Gastroesophageal sphincter (tissue), 4 donors: ENCODE measurements around the gene ONECUT2. TPM values are rescaled to one million over a fixed set of nuclear protein-coding genes. Genes with fewer than 3 reads are reported as not detected.

Experiments
- ATAC-seq: fragments of 150-250 bp; one replicate; pipeline ENCODE4 v1.9.1; 2016; ENCODE audit warnings: mild to moderate bottlenecking, moderate library complexity
- H3K27ac ChIP-seq, 4 donors: fragments of 200-600 bp; sonication (generic) in 3 of 4; 1 replicate in 3 of 4; 2 replicates in 1 of 4; pipeline ENCODE4 v1.5.1; 2016 to 2019
- H3K27me3 ChIP-seq: fragments of 200-600 bp; sonication (generic); one replicate; pipeline ENCODE4 v1.5.1; 2019
- H3K36me3 ChIP-seq, 2 donors: fragments of 200-600 bp; sonication (generic); one replicate each; pipeline ENCODE4 v1.5.1; 2019; ENCODE audit warnings: control low read depth in 1 of 2
- H3K4me1 ChIP-seq, 3 donors: fragments of 200-600 bp; sonication (generic); 1 replicate in 2 of 3; 2 replicates in 1 of 3; pipeline ENCODE4 v1.5.1; 2016 to 2019; ENCODE audit warnings: control low read depth in 2 of 3
- H3K4me3 ChIP-seq, 2 donors: fragments of 200-600 bp; sonication (generic); one replicate each; pipeline ENCODE4 v1.5.1; 2019; ENCODE audit warnings: mild to moderate bottlenecking in 1 of 2, moderate library complexity in 1 of 2
- H3K9me3 ChIP-seq, 3 donors: fragments of 200-600 bp; sonication (generic); one replicate each; pipeline ENCODE4 v1.5.1; 2017 to 2019; ENCODE audit warnings: control low read depth in 2 of 3
- CTCF ChIP-seq, 4 experiments: fragments of 200-600 bp in 2 of 4; fragments of 450-650 bp in 2 of 4; sonication (generic) in 1 of 4; IDR thresholded peaks; one replicate each; pipeline ENCODE4 v1.5.1; 2017 to 2019; ENCODE audit warnings: antibody characterized with exemption in 4 of 4, mild to moderate bottlenecking in 2 of 4, moderate library complexity in 2 of 4
- EP300 ChIP-seq: sonication (generic); formaldehyde crosslinking; IDR thresholded peaks from one replicate; pipeline ENCODE4 v1.6.1; 2017; ENCODE audit warnings: antibody characterized with exemption, mild to moderate bottlenecking
- POLR2A ChIP-seq, 2 donors: fragments of 450-650 bp; IDR thresholded peaks; one replicate each; pipeline ENCODE4 v1.6.1; 2017; ENCODE audit warnings: antibody characterized with exemption in 2 of 2, mild to moderate bottlenecking in 2 of 2, moderate library complexity in 1 of 2
- POLR2AphosphoS5 ChIP-seq: sonication (generic); formaldehyde crosslinking; IDR thresholded peaks from one replicate; pipeline ENCODE4 v1.6.1; 2017; ENCODE audit warnings: antibody characterized with exemption
- WGBS, 2 donors: methylation state at CpG; one replicate each; pipeline ENCODE4 v1.1.5; 2018; ENCODE audit warnings: low coverage in 1 of 2; 5-methylcytosine and 5-hydroxymethylcytosine counted together
- total RNA-seq, 4 donors: library from RNA; depleted of rRNA; stranded (reverse); fragments of >200 nt; gene quantifications; one replicate each; pipeline ENCODE4 v1.1.0, GENCODE V29; 2016

The ONECUT2 gene
- total RNA-seq, 4 donors from 2014 or later, result under 0.01 to 0.23 (median 0.06) TPM

DNA sequence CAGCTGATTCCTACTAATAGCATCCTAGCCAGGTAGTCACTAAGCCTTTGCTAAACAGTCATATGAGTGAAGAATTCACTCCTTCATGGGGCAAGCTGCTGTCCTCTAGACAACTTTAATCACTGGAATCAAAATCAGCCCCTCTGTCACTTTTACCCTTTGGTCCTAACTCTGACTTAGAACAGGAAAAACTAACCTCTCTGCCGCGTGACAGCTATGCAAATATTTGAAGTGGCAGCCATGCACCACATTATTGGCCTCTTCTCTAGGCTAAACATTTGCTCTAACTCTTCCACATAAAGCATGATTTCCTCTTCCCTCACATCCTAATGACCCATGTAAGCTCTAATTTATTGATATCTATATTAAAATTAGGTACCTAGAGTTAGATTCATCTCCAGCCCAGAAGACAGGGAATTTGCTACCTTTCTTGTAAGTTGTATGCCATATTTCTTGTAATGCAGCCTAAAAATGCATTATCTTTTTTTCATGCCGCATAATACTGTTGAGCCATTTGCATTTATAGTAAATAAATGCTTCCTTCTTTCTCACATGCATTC lies 12.8 kb upstream of the ONECUT2 start:
- no peaks in the 10 kb centered on the region for H3K36me3 ChIP-seq
- H3K27ac ChIP-seq, result no peak overlapping the region
- no peak overlapping the region for H3K4me3 ChIP-seq
- 53 to 77% methylated on average over 3 of the region's 3 CpGs for WGBS, 2 donors
- peaks cover 0 to 28% (median 0%) of the 10 kb centered on the region in 3 donors for H3K9me3 ChIP-seq
- ATAC-seq, result no peak
- peaks cover 71% of the 10 kb centered on the region for H3K27me3 ChIP-seq
- no peak for TF ChIP-seq POLR2A (IDR thresholded peaks at IDR 0.05)
- TF ChIP-seq EP300, result no peak
- TF ChIP-seq CTCF (IDR thresholded peaks at IDR 0.05), result no peak
- TF ChIP-seq POLR2AphosphoS5, result no peak
- H3K4me1 ChIP-seq, result peaks cover 0 to 2% (median 0%) of the 10 kb centered on the region in 3 donors

DNA sequence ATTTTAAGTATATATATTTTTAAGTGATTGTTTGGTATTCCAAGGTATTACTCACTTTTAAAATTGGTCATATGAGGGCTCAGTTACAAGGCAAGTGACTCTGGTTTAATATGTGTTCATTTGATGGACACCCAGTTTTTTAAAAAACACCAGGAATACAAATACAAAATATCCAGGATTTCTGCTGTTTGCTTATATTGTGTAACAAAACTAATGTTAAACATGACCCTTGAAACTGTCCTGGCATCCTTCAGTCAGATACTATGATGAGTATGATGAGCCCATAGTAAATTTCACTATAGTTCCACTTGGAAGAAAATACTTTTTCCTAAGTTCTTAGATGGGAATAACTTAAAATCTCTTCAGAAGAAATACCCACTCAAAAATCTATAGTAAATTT lies 11.4 kb upstream of the ONECUT2 start:
- Histone ChIP-seq H3K4me1 (peaks cover 0 to 16% (median 6%) of the 10 kb centered on the region in 3 donors), H3K27ac (no peak overlapping the region), H3K36me3 (no peaks in the 10 kb centered on the region), H3K9me3 (peaks cover 0 to 43% (median 0%) of the 10 kb centered on the region in 3 donors), H3K4me3 (no peak overlapping the region), H3K27me3 (peaks cover 85% of the 10 kb centered on the region)
- ATAC-seq, result no peak
- no peak for TF ChIP-seq POLR2A (IDR thresholded peaks at IDR 0.05)
- no peak for TF ChIP-seq EP300
- no peak for TF ChIP-seq POLR2AphosphoS5
- TF ChIP-seq CTCF (IDR thresholded peaks at IDR 0.05), result no peak

DNA sequence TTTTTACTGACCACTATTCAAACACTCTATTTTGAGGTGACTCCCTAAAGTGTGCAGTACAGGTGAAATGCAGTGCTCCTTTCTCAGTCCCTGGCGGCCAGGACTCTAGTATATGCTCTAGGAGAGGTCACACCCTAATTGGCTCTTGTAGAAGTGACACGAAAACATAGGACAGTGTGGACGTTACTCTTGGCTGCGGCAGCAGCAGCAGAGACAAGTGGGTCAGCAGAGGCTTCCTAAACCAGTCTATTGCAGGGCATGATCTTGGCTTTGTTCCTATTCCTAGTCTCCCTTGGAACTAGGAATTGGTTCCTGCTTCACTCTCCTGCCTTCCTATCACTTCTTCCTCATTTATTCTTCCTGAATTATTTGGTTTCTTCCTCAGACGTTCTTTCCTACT lies 10.1 kb upstream of the ONECUT2 start:
- H3K36me3 ChIP-seq, result no peaks in the 10 kb centered on the region
- TF ChIP-seq CTCF (IDR thresholded peaks at IDR 0.05) (no peak), POLR2AphosphoS5 (no peak), EP300 (no peak), POLR2A (IDR thresholded peaks at IDR 0.05) (no peak)
- no peak overlapping the region for H3K27ac ChIP-seq
- no peak for ATAC-seq
- peaks cover 91% of the 10 kb centered on the region for H3K27me3 ChIP-seq
- peaks cover 0 to 40% (median 0%) of the 10 kb centered on the region in 3 donors for H3K9me3 ChIP-seq
- H3K4me1 ChIP-seq, result peaks cover 0 to 26% (median 8%) of the 10 kb centered on the region in 3 donors
- H3K4me3 ChIP-seq, result no peak overlapping the region
- 55 to 80% methylated on average over 2 of the region's 5 CpGs for WGBS, 2 donors

GRCh38 chr18:57426187-57426586 lies 9.0 kb upstream of the ONECUT2 start:
- Histone ChIP-seq H3K9me3 (peaks cover 0 to 29% (median 0%) of the 10 kb centered on the region in 3 donors), H3K4me1 (peaks cover 0 to 36% (median 10%) of the 10 kb centered on the region in 3 donors), H3K36me3 (no peaks in the 10 kb centered on the region), H3K27me3 (peaks cover 91% of the 10 kb centered on the region), H3K27ac (no peak overlapping the region), H3K4me3 (no peak overlapping the region)
- TF ChIP-seq POLR2AphosphoS5 (no peak), CTCF (IDR thresholded peaks at IDR 0.05) (no peak), POLR2A (IDR thresholded peaks at IDR 0.05) (no peak), EP300 (no peak)
- 78 to 80% methylated on average over 1 to 3 of the region's 4 CpGs for WGBS, 2 donors
- no peak for ATAC-seq
